Spinal cord (tissue), 10 donors: Measurements from ENCODE around the gene AGAP4. TPM values are rescaled to one million over a fixed set of nuclear protein-coding genes. Genes with fewer than 3 reads are reported as not detected.
"Not testable (repeated sequence)": the region's sequence is repeated elsewhere in the genome, so short reads cannot be mapped to it uniquely, and the experiment has no call there.

Source experiments
- DNase-seq, 6 donors: peaks; one replicate each; pipeline versions ENCODE4 v3.0.0 to v3.0.0-alpha.2; 2013 to 2015; ENCODE audit warnings: low spot score in 6 of 6, low read depth in 4 of 6
- H3K27ac ChIP-seq: one replicate; pipeline ENCODE4 v1.5.1; 2013; ENCODE audit warnings: low read depth, low read length, control low read depth
- H3K27me3 ChIP-seq: one replicate; pipeline ENCODE4 v1.6.1; 2013; ENCODE audit warnings: low read length; ENCODE audit not compliant: control insufficient read depth, insufficient read depth
- H3K36me3 ChIP-seq: one replicate; pipeline ENCODE4 v1.6.1; 2013; ENCODE audit warnings: low read length; ENCODE audit not compliant: control insufficient read depth, insufficient read depth
- H3K4me1 ChIP-seq: one replicate; pipeline ENCODE4 v1.6.1; 2013; ENCODE audit warnings: low read length; ENCODE audit not compliant: control insufficient read depth, insufficient read depth
- H3K4me3 ChIP-seq: one replicate; pipeline ENCODE4 v1.5.1; 2013; ENCODE audit warnings: low read depth, low read length, control low read depth
- H3K9me3 ChIP-seq: one replicate; pipeline ENCODE4 v1.6.1; 2013; ENCODE audit warnings: low read length; ENCODE audit not compliant: control insufficient read depth, insufficient read depth
- WGBS: methylation state at CpG from one replicate; pipeline ENCODE4 v1.1.5; 2013; ENCODE audit warnings: missing lambda C conversion rate; ENCODE audit not compliant: insufficient coverage; 5-methylcytosine and 5-hydroxymethylcytosine counted together
- polyA plus RNA-seq, 2 donors: library from polyadenylated mRNA; unstranded; fragments of 120-200 nt; gene quantifications; one replicate each; pipeline ENCODE4 v1.2.1, GENCODE V29; 2013; ENCODE audit not compliant: insufficient read length in 2 of 2
- small RNA-seq: library from RNA; depleted of rRNA; stranded (forward); fragments of <200 nt; gene quantifications from one replicate; pipeline ENCODE3, GENCODE V24; 2014; ENCODE audit warnings: low replicate concordance
- total RNA-seq, 2 donors: library from RNA; depleted of rRNA in 1 of 2; stranded (reverse); fragments of 120-200 nt in 1 of 2; fragments of >200 nt in 1 of 2; gene quantifications; one replicate each; pipeline versions ENCODE4 v1.2.3 to v1.2.4, GENCODE V29; 2013 to 2014
- donor health status: healthy.

Gene AGAP4
- total and polyA plus RNA-seq, 4 donors, result 14.8 to 56.6 (median 20.1) TPM

- H3K4me1 ChIP-seq, H3K27ac ChIP-seq, DNase-seq, H3K36me3 ChIP-seq, H3K4me3 ChIP-seq, H3K9me3 ChIP-seq, H3K27me3 ChIP-seq: not testable (repeated sequence)
- 87% methylated on average over 5 of the region's 13 CpGs for WGBS
These were observed 44.0 kb downstream of the AGAP4 start for GRCh38 chr10:45803060-45804010.

DNA sequence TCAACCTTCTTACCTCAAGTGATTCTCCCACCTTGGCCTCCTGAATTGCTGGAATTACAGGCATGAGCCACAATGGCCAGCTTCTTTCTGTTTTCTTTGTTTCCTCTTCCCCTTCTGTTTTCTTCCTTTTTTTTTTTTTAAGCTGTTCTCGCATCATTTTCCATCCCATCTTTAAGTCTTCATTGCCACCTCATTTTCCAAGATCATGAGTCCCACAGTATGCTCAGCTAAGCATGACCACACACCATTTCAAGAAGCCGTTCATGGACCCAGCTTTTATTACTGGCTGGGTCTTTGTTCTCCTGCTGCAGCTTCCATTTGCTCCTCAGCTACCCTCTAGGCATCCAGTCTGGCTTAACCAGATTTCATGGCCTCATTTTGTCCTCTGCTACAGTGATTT lies 52.5 kb downstream of the AGAP4 start:
- not testable (repeated sequence) for H3K4me1 ChIP-seq, H3K36me3 ChIP-seq, H3K27me3 ChIP-seq, DNase-seq, H3K4me3 ChIP-seq, H3K9me3 ChIP-seq, H3K27ac ChIP-seq
- 67% methylated on average over 2 of the region's 2 CpGs for WGBS

- not testable (repeated sequence) for H3K27ac ChIP-seq, H3K4me1 ChIP-seq, H3K4me3 ChIP-seq, H3K27me3 ChIP-seq, H3K9me3 ChIP-seq, H3K36me3 ChIP-seq
- peak in 1 of 6 donors; percentile 19 for DNase-seq
- 100% methylated on average over 2 of the region's 6 CpGs for WGBS
These were observed 56.4 kb downstream of the AGAP4 start for GRCh38 chr10:45790694-45791426.

DNA sequence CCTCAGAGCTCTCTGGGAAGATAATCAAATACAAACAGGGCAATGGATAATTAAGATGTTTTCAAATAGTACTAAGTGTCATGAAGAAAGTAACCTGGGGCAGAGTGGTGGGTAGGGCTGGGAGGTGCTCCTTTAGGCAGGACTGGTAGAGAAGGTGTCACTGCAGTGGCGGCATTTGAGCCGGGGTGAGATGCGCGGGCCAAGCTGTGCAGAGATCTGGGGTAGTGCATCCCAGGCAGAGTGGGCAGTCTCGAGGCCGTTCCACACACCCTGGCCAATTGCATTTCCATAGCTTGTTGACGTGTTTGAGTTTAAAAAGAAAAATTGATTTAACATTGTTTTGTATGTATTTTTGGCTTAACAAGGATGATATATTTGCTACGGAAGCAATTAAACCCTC lies 57.3 kb downstream of the AGAP4 start:
- not testable (repeated sequence) for DNase-seq, H3K36me3 ChIP-seq, H3K27ac ChIP-seq, H3K9me3 ChIP-seq, H3K4me1 ChIP-seq, H3K4me3 ChIP-seq, H3K27me3 ChIP-seq
- WGBS, result 94% methylated on average over 4 of the region's 8 CpGs

GRCh38 chr10:45787212-45787741 lies 60.0 kb downstream of the AGAP4 start:
- not testable (repeated sequence) for H3K9me3 ChIP-seq, H3K4me3 ChIP-seq, H3K27me3 ChIP-seq, H3K27ac ChIP-seq, H3K4me1 ChIP-seq, DNase-seq
- peaks cover 13% of the 10 kb centered on the region for H3K36me3 ChIP-seq
- WGBS, result 80% methylated on average over 1 of the region's 5 CpGs

DNA sequence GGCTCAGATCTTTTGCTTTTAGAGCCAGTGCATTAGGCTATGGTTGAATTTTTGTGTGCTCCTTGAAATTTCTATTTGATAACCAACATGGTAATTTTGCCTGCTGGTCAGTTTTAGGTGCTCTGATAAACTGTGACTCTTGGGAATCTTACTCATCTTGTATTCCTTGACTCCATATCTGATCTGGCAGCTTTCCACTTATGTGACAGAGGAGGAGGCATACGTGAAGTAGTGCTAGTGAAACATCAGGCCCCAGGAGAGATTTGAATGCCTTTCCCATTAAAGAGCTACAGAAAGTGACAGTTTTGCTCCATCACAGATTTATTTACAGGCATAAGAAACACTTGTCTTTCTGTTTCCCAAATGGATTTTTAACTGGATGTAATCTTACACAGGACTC lies 61.1 kb downstream of the AGAP4 start:
- not testable (repeated sequence) for H3K4me1 ChIP-seq, H3K4me3 ChIP-seq, DNase-seq, H3K27ac ChIP-seq, H3K27me3 ChIP-seq, H3K9me3 ChIP-seq
- WGBS, result no CpG with 5 or more reads among the region's 1 CpG
- H3K36me3 ChIP-seq, result peaks cover 13% of the 10 kb centered on the region

Small RNA genes within 50 kb of the gene (small RNA-seq; reads per million reads assigned to genes)
- not detected for gene AC012044.1
- gene RNA5SP310, result not detected

Other genes with a start within 250 kb of the AGAP4 start
- gene ZFAND4, start 174.7 kb downstream of the AGAP4 start, total RNA-seq, result 10 to 100 TPM; 26.0 to 28.0 TPM
- 10 to 100 TPM; 19.3 to 20.2 TPM for gene ZFAND4, start 174.7 kb downstream of the AGAP4 start, polyA plus RNA-seq
- gene WASHC2C, start 120.2 kb downstream of the AGAP4 start, total RNA-seq, result 10 to 100 TPM; 41.4 to 44.6 TPM
- 10 to 100 TPM; 41.7 to 44.4 TPM for gene WASHC2C, start 120.2 kb downstream of the AGAP4 start, polyA plus RNA-seq
- gene TIMM23, start 125.0 kb upstream of the AGAP4 start, total RNA-seq, result 10 to 100 TPM; 64.3 to 69.4 TPM
- 10 to 100 TPM; 74.8 to 78.9 TPM for gene TIMM23, start 125.0 kb upstream of the AGAP4 start, polyA plus RNA-seq
- 100 to 1,000 TPM; 201 to 427 TPM for gene NCOA4, start 183.1 kb upstream of the AGAP4 start, total RNA-seq
- gene NCOA4, start 183.1 kb upstream of the AGAP4 start, polyA plus RNA-seq, result 100 to 1,000 TPM; 118 to 154 TPM
- gene MSMB, start 198.8 kb upstream of the AGAP4 start, total RNA-seq, result not detected
- gene MSMB, start 198.8 kb upstream of the AGAP4 start, polyA plus RNA-seq, result not detected